ENCODE results near the gene COL2A1.

DNA sequence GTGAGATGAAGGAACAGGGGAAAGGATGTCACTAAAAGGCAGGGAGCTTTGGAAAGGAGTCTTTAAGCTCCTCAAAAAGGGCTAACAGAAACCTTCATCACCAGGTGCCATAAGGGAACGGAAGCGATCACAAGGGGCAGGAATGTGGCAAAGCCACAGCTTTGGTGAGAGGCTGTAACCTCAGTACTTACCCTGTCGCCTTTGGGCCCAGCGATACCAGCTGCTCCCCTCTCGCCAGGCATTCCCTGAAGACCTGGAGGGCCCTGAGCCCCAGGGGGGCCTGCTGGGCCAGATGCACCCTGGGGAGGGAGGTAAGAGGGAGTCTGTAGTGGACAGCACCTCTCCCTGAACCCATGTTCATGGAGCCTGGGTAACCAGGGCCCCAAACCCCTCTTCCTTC is 22.0 kb downstream of the COL2A1 start:
- TF ChIP-seq, protein P1, sequence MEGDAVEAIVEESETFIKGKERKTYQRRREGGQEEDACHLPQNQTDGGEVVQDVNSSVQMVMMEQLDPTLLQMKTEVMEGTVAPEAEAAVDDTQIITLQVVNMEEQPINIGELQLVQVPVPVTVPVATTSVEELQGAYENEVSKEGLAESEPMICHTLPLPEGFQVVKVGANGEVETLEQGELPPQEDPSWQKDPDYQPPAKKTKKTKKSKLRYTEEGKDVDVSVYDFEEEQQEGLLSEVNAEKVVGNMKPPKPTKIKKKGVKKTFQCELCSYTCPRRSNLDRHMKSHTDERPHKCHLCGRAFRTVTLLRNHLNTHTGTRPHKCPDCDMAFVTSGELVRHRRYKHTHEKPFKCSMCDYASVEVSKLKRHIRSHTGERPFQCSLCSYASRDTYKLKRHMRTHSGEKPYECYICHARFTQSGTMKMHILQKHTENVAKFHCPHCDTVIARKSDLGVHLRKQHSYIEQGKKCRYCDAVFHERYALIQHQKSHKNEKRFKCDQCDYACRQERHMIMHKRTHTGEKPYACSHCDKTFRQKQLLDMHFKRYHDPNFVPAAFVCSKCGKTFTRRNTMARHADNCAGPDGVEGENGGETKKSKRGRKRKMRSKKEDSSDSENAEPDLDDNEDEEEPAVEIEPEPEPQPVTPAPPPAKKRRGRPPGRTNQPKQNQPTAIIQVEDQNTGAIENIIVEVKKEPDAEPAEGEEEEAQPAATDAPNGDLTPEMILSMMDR (IDR thresholded peaks at IDR 0.05), result no peak
- TF ChIP-seq POLR2A (IDR thresholded peaks at IDR 0.05) (no peak), EP300 (IDR thresholded peaks at IDR 0.05) (no peak)
